ENCODE measurements around the gene GRAP. TPM values are rescaled to one million over a fixed set of nuclear protein-coding genes. Genes with fewer than 3 reads are reported as not detected.

Gene GRAP
- total and polyA plus RNA-seq, 2 experiments from 2014 or later = 0.24 TPM; not detected in 1

GRCh38 chr17:19016297-19016696, 30.5 kb downstream of the GRAP start (continued):
- TF ChIP-seq, protein P1, sequence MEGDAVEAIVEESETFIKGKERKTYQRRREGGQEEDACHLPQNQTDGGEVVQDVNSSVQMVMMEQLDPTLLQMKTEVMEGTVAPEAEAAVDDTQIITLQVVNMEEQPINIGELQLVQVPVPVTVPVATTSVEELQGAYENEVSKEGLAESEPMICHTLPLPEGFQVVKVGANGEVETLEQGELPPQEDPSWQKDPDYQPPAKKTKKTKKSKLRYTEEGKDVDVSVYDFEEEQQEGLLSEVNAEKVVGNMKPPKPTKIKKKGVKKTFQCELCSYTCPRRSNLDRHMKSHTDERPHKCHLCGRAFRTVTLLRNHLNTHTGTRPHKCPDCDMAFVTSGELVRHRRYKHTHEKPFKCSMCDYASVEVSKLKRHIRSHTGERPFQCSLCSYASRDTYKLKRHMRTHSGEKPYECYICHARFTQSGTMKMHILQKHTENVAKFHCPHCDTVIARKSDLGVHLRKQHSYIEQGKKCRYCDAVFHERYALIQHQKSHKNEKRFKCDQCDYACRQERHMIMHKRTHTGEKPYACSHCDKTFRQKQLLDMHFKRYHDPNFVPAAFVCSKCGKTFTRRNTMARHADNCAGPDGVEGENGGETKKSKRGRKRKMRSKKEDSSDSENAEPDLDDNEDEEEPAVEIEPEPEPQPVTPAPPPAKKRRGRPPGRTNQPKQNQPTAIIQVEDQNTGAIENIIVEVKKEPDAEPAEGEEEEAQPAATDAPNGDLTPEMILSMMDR (conservative IDR thresholded peaks at IDR 0.05; ENCODE audit: low read depth in 2 of 2) = no peak
- TF ChIP-seq STAT1 (IDR thresholded peaks at IDR 0.05; ENCODE audit: unreplicated experiment) (no peak), NANOG (IDR thresholded peaks at IDR 0.05; ENCODE audit: borderline replicate concordance) (no peak), ETS1 (IDR thresholded peaks at IDR 0.05) (no peak), ZNF114 (CRISPR knock-in tag; IDR thresholded peaks at IDR 0.05) (no peak), REST (IDR thresholded peaks at IDR 0.05; ENCODE audit: unreplicated experiment) (no peak), POLR2AphosphoS5 (IDR thresholded peaks at IDR 0.05; ENCODE audit: low read depth) (no peak), JUNB (IDR thresholded peaks at IDR 0.05; ENCODE audit: unreplicated experiment) (no peak), ZNF331 (CRISPR knock-in tag; IDR thresholded peaks at IDR 0.05; ENCODE audit: low read depth) (no peak)

GRCh38 chr17:19015428-19015827, 31.3 kb downstream of the GRAP start:
- Histone ChIP-seq H4K20me1 (replicated peaks; ENCODE audit: insufficient read depth) (no peaks in the 10 kb centered on the region), H3K4me1 (ENCODE audit: insufficient read depth) (no peaks in the 10 kb centered on the region), H3K4me2 (no peak overlapping the region), H3K79me2 (replicated peaks; ENCODE audit: insufficient read depth) (no peaks in the 10 kb centered on the region), H3F3A (replicated peaks; ENCODE audit: low read depth) (no peaks in the 10 kb centered on the region), H3K4me3 (no peak overlapping the region), H3K9me2 (ENCODE audit: insufficient read depth) (no peaks in the 10 kb centered on the region), H2AFZ (no peak overlapping the region), H3K27me3 (ENCODE audit: insufficient read depth) (no peaks in the 10 kb centered on the region), H3K36me3 (ENCODE audit: insufficient read depth) (no peaks in the 10 kb centered on the region), H3K27ac (ENCODE audit: low read depth) (no peak overlapping the region)
- H3K27me3 Mint-ChIP-seq (ENCODE audit: insufficient read depth, low read depth, poor library complexity) = peaks cover 7% of the 10 kb centered on the region
- DNase-seq (ENCODE audit: low spot score) (no peak), ATAC-seq (no peak)
- no peaks in the 10 kb centered on the region for H3K9me3 Mint-ChIP-seq
- H3K27ac Mint-ChIP-seq = 0 out of 2 replicates have a peak overlapping the region, but pooled peaks have one; percentile 37
- no peaks in the 10 kb centered on the region for H3K36me3 Mint-ChIP-seq (ENCODE audit: low read depth)
- H3K4me3 Mint-ChIP-seq = no peak overlapping the region; the same call in 2 of the 3 replicates
- H3K4me1 Mint-ChIP-seq = peaks cover 15% of the 10 kb centered on the region
- TF ChIP-seq, protein P2, sequence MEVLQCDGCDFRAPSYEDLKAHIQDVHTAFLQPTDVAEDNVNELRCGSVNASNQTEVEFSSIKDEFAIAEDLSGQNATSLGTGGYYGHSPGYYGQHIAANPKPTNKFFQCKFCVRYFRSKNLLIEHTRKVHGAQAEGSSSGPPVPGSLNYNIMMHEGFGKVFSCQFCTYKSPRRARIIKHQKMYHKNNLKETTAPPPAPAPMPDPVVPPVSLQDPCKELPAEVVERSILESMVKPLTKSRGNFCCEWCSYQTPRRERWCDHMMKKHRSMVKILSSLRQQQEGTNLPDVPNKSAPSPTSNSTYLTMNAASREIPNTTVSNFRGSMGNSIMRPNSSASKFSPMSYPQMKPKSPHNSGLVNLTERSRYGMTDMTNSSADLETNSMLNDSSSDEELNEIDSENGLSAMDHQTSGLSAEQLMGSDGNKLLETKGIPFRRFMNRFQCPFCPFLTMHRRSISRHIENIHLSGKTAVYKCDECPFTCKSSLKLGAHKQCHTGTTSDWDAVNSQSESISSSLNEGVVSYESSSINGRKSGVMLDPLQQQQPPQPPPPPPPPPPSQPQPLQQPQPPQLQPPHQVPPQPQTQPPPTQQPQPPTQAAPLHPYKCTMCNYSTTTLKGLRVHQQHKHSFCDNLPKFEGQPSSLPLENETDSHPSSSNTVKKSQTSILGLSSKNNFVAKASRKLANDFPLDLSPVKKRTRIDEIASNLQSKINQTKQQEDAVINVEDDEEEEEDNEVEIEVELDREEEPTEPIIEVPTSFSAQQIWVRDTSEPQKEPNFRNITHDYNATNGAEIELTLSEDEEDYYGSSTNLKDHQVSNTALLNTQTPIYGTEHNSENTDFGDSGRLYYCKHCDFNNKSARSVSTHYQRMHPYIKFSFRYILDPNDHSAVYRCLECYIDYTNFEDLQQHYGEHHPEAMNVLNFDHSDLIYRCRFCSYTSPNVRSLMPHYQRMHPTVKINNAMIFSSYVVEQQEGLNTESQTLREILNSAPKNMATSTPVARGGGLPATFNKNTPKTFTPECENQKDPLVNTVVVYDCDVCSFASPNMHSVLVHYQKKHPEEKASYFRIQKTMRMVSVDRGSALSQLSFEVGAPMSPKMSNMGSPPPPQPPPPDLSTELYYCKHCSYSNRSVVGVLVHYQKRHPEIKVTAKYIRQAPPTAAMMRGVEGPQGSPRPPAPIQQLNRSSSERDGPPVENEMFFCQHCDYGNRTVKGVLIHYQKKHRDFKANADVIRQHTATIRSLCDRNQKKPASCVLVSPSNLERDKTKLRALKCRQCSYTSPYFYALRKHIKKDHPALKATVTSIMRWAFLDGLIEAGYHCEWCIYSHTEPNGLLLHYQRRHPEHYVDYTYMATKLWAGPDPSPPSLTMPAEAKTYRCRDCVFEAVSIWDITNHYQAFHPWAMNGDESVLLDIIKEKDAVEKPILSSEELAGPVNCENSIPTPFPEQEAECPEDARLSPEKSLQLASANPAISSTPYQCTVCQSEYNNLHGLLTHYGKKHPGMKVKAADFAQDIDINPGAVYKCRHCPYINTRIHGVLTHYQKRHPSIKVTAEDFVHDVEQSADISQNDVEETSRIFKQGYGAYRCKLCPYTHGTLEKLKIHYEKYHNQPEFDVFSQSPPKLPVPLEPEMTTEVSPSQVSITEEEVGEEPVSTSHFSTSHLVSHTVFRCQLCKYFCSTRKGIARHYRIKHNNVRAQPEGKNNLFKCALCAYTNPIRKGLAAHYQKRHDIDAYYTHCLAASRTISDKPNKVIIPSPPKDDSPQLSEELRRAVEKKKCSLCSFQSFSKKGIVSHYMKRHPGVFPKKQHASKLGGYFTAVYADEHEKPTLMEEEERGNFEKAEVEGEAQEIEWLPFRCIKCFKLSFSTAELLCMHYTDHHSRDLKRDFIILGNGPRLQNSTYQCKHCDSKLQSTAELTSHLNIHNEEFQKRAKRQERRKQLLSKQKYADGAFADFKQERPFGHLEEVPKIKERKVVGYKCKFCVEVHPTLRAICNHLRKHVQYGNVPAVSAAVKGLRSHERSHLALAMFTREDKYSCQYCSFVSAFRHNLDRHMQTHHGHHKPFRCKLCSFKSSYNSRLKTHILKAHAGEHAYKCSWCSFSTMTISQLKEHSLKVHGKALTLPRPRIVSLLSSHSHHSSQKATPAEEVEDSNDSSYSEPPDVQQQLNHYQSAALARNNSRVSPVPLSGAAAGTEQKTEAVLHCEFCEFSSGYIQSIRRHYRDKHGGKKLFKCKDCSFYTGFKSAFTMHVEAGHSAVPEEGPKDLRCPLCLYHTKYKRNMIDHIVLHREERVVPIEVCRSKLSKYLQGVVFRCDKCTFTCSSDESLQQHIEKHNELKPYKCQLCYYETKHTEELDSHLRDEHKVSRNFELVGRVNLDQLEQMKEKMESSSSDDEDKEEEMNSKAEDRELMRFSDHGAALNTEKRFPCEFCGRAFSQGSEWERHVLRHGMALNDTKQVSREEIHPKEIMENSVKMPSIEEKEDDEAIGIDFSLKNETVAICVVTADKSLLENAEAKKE (CRISPR knock-in tag; IDR thresholded peaks at IDR 0.05) = no peak
- TF ChIP-seq CREB1 (CRISPR knock-in tag; IDR thresholded peaks at IDR 0.05; ENCODE audit: low read depth) (no peak), EZH2 (IDR thresholded peaks at IDR 0.05; ENCODE audit: low read depth, unreplicated experiment) (no peak)

Data from GM23338 (cell line).